Hindlimb muscle (tissue), 1 donor: ENCODE measurements around the gene ZHX3. TPM values are rescaled to one million over a fixed set of nuclear protein-coding genes. Genes with fewer than 3 reads are reported as not detected.

Source experiments
- DNase-seq: peaks from one replicate; pipeline ENCODE4 v3.0.0-alpha.2; 2013
- polyA plus RNA-seq: library from polyadenylated mRNA; unstranded; fragments of 120-200 nt; gene quantifications from one replicate; pipeline ENCODE4 v1.2.1, GENCODE V29; 2013; ENCODE audit not compliant: insufficient read length

The ZHX3 gene
- polyA plus RNA-seq, 1 donor: 9.2 TPM

DNA sequence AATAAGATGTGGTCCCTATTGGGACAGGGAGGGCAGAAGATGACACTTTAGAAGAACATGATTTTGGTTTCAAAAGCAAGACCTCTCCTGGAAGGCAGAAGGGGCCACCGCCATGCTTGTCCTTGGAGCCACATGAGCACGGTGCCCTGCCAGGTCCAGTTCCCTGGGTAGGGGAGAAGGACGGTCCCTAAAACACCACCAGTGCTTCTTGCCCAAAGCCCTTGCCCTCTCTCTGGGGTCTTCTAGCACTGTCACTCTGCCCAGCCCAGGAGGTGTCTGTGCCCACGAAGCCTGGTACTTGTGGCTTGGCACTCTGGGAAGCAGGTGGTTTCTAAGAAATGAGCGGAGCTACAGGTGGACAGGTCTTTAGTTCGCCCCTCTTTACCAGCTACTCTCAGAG is 134.1 kb downstream of the ZHX3 start:
- no peak for DNase-seq

GRCh38 chr20:41182296-41183212 is 135.0 kb downstream of the ZHX3 start:
- DNase-seq: no peak

- DNase-seq: no peak
Measured at GRCh38 chr20:41181567-41181966, 136.0 kb downstream of the ZHX3 start.

- no peak for DNase-seq
Measured at GRCh38 chr20:41180599-41181333, 136.8 kb downstream of the ZHX3 start.

DNA sequence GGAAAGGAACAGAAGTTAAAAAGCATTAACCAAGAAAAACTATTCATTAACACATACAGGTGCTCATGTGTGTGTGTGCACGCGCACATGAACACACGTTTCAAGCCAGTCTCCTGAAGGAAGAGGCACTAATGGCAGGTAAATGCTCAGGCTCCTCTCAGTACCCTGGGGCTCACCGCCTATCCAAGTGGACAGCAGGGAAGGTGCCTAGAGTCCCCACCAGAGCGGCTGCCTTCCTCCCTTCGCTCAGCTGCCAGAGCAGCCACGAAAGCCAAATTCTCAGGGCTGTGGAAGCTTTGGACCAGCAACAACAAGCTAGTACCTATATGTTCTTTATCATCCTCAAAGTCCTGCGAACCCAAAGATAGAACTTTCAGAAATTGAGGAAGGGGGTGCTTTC is 137.6 kb downstream of the ZHX3 start:
- DNase-seq: no peak

GRCh38 chr20:41178904-41179432 is 138.6 kb downstream of the ZHX3 start:
- DNase-seq: no peak

DNA sequence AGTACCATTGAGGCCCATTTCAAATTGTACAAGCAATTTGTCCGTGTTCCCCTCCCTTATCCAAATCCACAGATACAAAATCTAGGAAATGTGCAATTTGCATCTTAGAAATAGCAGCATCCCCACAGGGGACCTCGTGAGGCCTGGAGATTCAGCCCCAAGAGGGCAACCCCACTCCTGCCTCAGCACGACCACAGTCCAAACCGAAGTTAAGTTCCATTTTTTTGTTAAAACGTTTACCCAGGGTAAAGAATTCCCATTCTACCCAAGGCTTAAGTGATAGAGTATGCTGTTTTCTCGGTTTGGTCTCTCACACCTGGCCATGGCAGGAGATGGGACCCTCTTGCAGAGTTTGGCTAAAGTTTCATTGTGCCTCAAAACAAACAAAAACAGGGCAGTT is 139.0 kb downstream of the ZHX3 start:
- DNase-seq: no peak

GRCh38 chr20:41177636-41178035 is 139.9 kb downstream of the ZHX3 start:
- peak; percentile 23 for DNase-seq

GRCh38 chr20:41176711-41177552 is 140.6 kb downstream of the ZHX3 start:
- no peak for DNase-seq

DNA sequence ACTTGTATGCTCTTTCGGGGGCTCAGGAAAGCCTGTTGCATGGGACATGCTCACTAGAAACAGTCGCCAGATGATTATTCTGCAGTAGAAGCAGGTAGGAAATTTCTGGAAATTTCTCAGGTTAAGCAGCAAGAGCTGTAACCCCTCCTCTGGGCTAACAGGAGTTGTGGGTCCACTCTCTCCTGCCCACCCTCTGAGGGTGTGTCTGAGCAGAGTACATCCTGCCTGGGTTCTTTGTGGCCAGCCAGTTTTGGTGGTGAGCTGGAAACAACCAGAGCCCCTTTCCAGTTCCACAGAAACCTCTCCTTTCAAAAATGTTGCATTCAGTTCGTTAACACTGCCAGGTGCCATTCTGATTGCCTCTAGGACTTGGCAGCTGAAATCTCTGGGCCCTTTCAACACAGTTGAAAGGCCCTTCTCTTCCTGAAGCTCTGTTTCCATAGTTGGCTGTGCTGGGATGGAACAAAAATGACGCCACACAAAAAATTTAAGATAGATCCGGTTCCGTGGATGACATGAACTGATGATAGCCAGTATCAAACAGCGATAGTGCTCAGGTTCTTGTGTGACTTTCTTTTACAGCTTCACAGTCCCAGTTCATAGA is 141.7 kb downstream of the ZHX3 start:
- DNase-seq: no peak

DNA sequence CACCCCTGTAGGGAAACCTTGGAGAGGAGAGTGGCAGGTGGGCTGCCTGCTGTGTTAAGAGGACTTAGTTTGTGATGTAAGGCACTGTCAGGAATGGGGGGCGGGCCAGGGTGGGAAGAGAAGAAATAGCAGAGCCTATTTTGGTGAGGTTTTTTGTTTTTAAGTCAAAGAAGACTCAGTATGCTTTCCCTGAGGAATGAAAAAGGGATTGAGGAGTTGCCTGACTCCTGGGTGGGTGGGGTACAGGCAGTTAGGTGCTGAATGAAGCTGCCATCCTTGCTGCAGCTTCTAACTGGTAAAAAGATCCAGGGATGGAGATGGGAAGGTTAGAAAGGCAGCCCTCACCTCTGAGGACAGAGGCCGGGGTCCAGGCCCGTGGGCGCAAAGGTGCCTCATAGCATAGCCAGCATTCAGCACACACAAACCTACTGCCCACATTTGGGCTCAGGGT is 142.3 kb downstream of the ZHX3 start:
- DNase-seq: no peak

GRCh38 chr20:41174782-41175181 is 142.7 kb downstream of the ZHX3 start:
- DNase-seq: no peak

GRCh38 chr20:41174373-41174772 is 143.2 kb downstream of the ZHX3 start:
- no peak for DNase-seq

GRCh38 chr20:41173791-41174341 is 143.7 kb downstream of the ZHX3 start:
- no peak for DNase-seq

- DNase-seq: peak; percentile 85
Measured at GRCh38 chr20:41173161-41173721, 144.3 kb downstream of the ZHX3 start.

DNA sequence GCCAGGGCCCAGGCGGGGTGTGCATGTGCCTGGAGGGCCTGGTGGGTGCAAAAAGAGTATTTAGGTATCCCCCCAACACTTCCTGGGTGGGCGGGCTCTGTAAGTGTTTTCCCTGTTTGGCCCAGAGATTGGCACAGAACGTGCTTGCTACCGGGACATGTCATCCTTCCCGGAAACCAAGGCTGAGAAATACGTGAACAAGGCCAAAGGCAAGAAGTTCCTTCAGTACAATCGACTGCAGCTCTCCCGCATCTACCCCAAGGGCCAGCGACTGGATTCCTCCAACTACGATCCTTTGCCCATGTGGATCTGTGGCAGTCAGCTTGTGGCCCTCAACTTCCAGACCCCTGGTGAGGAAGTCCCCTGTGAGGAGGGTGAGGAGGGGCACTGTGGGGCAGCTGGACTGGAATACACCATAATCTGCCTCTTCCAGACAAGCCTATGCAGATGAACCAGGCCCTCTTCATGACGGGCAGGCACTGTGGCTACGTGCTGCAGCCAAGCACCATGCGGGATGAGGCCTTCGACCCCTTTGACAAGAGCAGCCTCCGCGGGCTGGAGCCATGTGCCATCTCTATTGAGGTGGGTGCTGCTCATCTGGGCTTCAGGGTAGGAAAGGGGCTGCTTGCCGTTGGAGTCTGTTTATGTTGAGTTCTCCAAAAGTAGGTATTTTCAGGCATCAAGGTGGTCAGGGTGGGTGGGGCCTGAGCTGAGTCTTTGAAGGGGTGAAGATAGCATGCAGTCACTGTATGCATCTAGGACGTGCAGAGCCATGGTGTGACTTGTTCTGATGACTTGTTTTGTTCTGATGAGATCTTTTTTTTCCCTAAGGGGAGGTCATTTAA is 145.0 kb downstream of the ZHX3 start:
- DNase-seq: no peak

DNA sequence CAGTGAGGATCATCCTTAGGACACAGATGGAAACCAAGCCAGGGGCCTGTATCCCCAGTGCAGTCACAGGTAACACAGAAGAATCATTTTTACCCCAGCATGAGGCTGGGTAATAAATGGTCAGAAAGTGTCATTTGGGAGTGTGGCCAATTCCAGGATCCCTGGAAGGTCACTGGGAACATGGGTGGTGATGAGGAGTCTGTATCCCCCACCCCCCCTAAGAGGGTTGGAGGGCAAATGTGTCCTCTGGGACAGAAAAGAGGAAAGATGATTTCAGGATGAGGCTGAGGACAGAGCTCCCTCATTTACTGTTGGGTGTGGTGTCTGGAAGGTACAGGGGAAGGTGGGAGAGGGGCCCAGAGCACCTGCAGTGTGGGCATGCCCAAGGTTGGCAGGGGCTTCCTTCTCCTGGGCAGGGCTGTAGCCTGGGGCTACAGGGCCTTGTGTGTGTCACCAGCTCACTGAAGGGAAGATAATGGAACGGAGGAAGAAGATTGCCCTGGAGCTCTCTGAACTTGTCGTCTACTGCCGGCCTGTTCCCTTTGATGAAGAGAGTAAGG is 145.7 kb downstream of the ZHX3 start:
- DNase-seq: no peak

- no peak for DNase-seq
Measured at GRCh38 chr20:41170386-41171105, 147.0 kb downstream of the ZHX3 start.

- DNase-seq: no peak
Measured at GRCh38 chr20:41169791-41170351, 147.7 kb downstream of the ZHX3 start.
